Lower lobe of right lung (tissue), 2 donors: ENCODE results near the gene HYKK. TPM values are rescaled to one million over a fixed set of nuclear protein-coding genes. Genes with fewer than 3 reads are reported as not detected.
"Not testable (repeated sequence)": the region's sequence is repeated elsewhere in the genome, so short reads cannot be mapped to it uniquely, and the experiment has no call there.

Experiments used
- ATAC-seq, 2 donors: fragments of 200-7000 bp; cut with Tn5 transposase; one replicate each; pipeline ENCODE4 v1.9.1; 2020 to 2022; ENCODE audit warnings: mild to moderate bottlenecking in 2 of 2, moderate library complexity in 2 of 2
- DNase-seq: peaks from one replicate; pipeline ENCODE4 v3.0.0-alpha.2; 2020
- H3K27ac ChIP-seq: fragments of 200-600 bp; one replicate; pipeline ENCODE4 v1.8.0; 2022
- H3K27me3 ChIP-seq: fragments of 200-600 bp; one replicate; pipeline ENCODE4 v1.8.0; 2022; ENCODE audit warnings: low read depth
- H3K36me3 ChIP-seq: fragments of 200-600 bp; one replicate; pipeline ENCODE4 v1.8.0; 2022; ENCODE audit warnings: mild to moderate bottlenecking
- H3K4me1 ChIP-seq: fragments of 200-600 bp; one replicate; pipeline ENCODE4 v1.8.0; 2022
- H3K4me3 ChIP-seq: fragments of 200-600 bp; one replicate; pipeline ENCODE4 v1.8.0; 2022; ENCODE audit warnings: mild to moderate bottlenecking
- H3K9me3 ChIP-seq: fragments of 200-600 bp; one replicate; pipeline ENCODE4 v1.8.0; 2022
- CTCF ChIP-seq: fragments of 200-600 bp; IDR thresholded peaks from one replicate; pipeline ENCODE4 v1.8.0; 2022; ENCODE audit warnings: antibody characterized with exemption, mild to moderate bottlenecking
- intact Hi-C: fragments of 100-400 bp; cut with DNase I; formaldehyde crosslinking; loops from one replicate; pipeline ENCODE4 v1.11.0; 2022
- total RNA-seq: library from RNA; stranded (reverse); fragmentation: NEBNext Ultra II Directional; extraction: Animal tissue kit (Norgen Biotek cat#: 25700); gene quantifications from one replicate; pipeline ENCODE4 v1.2.1, GENCODE V29; 2021
- donor health status: DM: no; HTN: yes; CAD: no; lungs with severe emphysema.

The HYKK gene
- total RNA-seq, 1 donor from 2014 or later, result 4.1 TPM

GRCh38 chr15:78508272-78508671, 895 bp downstream of the HYKK start:
- DNase-seq (no peak), ATAC-seq (no peak)
- Histone ChIP-seq H3K9me3 (no peaks in the 10 kb centered on the region), H3K4me1 (peaks cover 11% of the 10 kb centered on the region), H3K36me3 (no peaks in the 10 kb centered on the region), H3K27ac (no peak overlapping the region), H3K4me3 (peak overlapping the region; percentile 94), H3K27me3 (no peaks in the 10 kb centered on the region)
- TF ChIP-seq CTCF, result no peak
- intact Hi-C loops, result no loop called here

DNA sequence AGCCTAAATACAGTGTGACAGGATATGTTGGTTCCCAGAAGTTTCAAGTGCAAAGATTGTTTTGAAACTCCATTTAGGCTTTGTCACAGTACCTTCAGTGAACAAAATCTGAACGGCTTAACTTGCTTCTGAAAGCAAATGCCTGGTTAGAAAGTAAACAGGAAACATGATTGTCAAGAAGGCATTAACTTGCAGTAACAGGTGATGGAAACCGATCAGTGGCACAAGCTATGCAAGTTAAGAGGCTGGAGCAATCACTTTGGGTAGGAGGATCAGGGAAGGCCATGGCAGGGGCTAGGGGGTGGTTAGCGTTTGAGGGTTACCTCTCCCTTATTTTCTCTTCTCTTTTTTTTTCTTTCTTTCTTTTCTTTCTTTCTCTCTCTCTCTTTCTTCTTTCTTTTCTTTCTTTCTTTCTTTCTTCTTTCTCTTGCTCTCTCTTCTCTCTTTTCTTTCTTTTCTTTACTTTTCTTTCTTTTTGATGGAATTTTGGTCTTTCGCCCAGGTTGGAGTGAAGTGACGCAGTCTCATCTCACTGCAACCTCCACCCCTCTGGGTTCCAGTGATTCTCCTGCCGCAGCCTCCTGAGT, 2.4 kb downstream of the HYKK start:
- Histone ChIP-seq H3K4me3 (no peak overlapping the region), H3K9me3 (no peaks in the 10 kb centered on the region), H3K4me1 (peaks cover 11% of the 10 kb centered on the region), H3K27me3 (no peaks in the 10 kb centered on the region), H3K36me3 (no peaks in the 10 kb centered on the region), H3K27ac (no peak overlapping the region)
- no peak for TF ChIP-seq CTCF
- DNase-seq (no peak), ATAC-seq (no peak)
- intact Hi-C loops, result no loop called here

GRCh38 chr15:78520035-78520434, 12.7 kb downstream of the HYKK start:
- DNase-seq, H3K4me1 ChIP-seq, H3K36me3 ChIP-seq, H3K27me3 ChIP-seq, H3K27ac ChIP-seq, ATAC-seq, intact Hi-C loops, H3K4me3 ChIP-seq, H3K9me3 ChIP-seq: not testable (repeated sequence)

DNA sequence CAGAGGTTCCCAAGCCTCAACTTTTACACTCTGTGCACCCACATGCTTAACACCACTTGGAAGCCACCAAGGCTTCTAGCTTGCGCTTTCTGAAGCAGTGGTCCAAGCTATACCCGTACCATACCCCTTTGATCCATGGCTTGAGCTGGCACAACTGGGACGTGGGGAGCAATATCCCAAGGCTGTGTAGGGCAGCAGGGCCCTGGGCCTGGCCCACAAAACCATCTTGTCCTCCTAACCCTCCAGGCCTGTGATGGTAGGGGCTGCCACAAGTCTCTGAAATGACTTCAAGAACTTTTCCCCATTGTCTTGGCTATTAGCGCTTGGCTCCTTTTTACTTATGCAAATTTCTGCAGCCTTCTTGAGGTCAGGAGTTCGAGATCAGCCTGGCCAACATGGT, 16.9 kb downstream of the HYKK start:
- ATAC-seq (no peak), DNase-seq (no peak)
- TF ChIP-seq CTCF, result no peak
- no peaks in the 10 kb centered on the region for H3K9me3 ChIP-seq
- no peaks in the 10 kb centered on the region for H3K36me3 ChIP-seq
- no peak overlapping the region for H3K4me3 ChIP-seq
- H3K27ac ChIP-seq, result no peak overlapping the region
- no peaks in the 10 kb centered on the region for H3K27me3 ChIP-seq
- H3K4me1 ChIP-seq, result no peaks in the 10 kb centered on the region
- intact Hi-C loops, result no loop called here

DNA sequence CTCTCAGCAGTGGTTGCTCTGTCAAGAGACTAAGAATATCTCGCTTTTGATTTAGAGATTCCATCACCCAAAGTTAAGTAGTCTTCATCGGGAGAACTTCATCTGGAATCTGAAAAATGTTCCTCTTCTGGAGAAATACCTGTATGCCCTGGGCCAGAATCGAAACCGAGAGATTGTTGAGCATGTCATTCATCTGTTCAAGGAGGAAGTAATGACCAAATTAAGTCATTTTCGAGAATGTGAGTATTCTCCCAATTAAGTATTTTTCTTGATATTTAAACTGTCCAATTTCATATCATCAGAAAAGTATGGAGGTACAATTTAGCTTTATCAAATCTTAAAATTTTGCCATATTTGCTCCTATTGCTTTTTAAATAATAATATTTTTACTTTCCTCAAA, 19.9 kb downstream of the HYKK start:
- Histone ChIP-seq H3K9me3 (no peaks in the 10 kb centered on the region), H3K4me1 (no peaks in the 10 kb centered on the region), H3K36me3 (no peaks in the 10 kb centered on the region), H3K27me3 (no peaks in the 10 kb centered on the region), H3K4me3 (no peak overlapping the region), H3K27ac (no peak overlapping the region)
- intact Hi-C loops, result no loop called here
- DNase-seq, result no peak
- no peak for TF ChIP-seq CTCF
- ATAC-seq, result peak in 1 of 2 donors; percentile 33

DNA sequence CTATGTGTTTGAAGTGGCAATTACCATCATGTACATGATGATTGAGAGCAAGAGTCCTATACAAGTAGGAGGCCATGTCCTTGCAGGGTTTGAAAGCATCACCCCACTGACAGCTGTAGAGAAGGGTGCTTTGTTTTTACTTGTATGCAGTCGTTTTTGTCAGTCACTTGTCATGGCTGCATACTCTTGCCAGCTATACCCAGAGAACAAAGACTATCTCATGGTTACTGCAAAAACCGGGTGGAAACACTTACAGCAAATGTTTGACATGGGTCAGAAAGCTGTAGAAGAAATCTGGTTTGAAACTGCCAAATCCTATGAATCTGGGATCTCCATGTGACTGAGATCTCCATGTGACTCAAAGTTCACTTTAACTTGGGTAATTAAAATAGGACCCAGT, 26.0 kb downstream of the HYKK start:
- no peaks in the 10 kb centered on the region for H3K27me3 ChIP-seq
- H3K4me1 ChIP-seq, result no peaks in the 10 kb centered on the region
- no peaks in the 10 kb centered on the region for H3K36me3 ChIP-seq
- no peaks in the 10 kb centered on the region for H3K9me3 ChIP-seq
- H3K4me3 ChIP-seq, result no peak overlapping the region
- no peak for TF ChIP-seq CTCF
- DNase-seq (no peak), ATAC-seq (no peak)
- intact Hi-C loops, result no loop called here
- no peak overlapping the region for H3K27ac ChIP-seq
